Stimulated activated CD8-positive, alpha-beta memory T cell treated with anti-CD3 and anti-CD28 coated beads, Interleukin-12 subunit alpha, Interleukin-12 subunit beta, amount 100 ng/mL, for 24 hours (primary cell): Measurements from ENCODE around the gene MS4A1.
"Not testable (repeated sequence)": the region's sequence is repeated elsewhere in the genome, so short reads cannot be mapped to it uniquely, and the experiment has no call there.

Source experiments
- DNase-seq: peaks from one replicate; pipeline ENCODE4 v3.0.0-alpha.2; 2020; ENCODE audit errors: extremely low read depth

Gene MS4A1

DNA sequence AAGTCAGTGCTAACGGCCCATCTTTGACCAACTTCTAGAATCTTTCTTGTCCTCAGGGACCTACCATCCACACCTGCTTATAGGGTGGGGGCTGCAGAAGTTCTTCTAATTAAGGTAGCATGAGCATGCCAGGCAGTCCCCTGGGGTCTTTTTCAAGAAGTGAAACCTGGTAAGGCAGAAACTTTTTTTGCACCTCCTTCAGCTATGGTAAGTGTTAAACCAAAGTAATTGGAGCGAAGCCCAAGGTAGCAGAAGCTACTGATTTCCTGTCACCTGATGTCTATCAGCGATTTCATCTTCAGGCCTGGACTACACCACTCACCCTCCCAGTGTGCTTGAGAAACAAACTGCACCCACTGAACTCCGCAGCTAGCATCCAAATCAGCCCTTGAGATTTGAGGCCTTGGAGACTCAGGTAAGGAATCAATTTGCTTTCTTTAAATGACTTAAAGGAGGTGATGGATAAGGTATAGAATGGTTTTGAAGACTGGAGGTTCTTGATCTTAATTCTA lies at the start of gene MS4A1:
TSS of gene MS4A1 (plus strand) at position 317 of the 512 bp plus-strand sequence. CDS start 6,528 bp downstream, outside the sequence.
- DNase-seq = no peak

DNA sequence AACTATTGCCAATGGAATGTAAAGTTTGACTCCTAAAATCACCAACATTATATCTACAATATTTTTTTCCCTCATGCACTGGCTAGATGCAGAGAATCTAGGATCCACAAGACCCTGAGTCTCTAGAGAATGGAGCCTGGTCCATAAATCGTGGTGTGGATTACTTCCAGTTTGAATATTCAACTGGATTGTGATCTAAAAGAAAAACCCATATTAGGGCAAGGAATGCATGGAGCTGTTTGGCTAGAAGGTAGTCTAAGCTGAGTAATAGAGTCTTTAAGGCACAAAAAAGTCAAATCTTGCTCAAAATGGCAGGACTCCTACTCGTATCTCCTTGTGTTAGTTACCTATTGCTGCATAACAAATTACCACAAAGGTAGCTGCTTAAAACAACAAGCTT lies 35.6 kb upstream of the MS4A1 start:
- no peak for DNase-seq

DNA sequence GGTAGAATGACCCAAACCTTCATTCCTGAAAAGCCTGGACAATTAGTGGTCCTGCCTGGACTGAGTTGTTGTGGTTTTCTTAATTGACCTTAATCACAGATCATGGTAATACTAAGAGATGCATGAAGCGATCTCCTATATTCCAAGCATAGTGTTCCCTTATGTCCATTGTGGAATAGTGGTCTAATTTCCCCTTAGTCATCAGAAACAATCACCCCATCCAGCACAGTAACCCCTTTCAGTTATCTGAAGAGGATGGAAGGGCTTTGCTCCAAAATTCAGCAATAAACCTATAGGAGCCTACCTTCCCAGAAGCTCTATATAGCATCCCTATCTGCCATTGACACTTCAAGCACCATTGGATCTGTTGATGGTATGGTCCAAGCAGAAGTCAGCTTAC lies 33.0 kb upstream of the MS4A1 start:
- DNase-seq = no peak

DNA sequence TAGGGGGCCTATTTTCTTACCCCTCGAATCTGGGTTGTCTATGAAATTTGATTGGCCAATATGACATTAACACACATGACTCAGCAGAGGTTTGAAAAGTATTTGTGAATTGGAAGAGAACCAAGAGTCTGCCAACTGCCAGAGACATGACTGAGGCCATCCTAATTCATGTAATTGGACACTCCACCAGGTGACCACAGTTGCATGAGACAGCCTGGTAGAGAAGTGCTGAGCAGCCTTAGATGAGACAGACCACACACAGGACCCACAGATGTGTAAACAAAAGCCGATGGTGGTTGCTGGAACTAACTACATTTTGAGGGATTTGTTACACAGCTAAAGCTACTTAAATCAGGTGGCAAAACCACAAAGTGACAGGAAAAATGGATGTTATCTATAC lies 27.1 kb upstream of the MS4A1 start:
- no peak for DNase-seq

DNA sequence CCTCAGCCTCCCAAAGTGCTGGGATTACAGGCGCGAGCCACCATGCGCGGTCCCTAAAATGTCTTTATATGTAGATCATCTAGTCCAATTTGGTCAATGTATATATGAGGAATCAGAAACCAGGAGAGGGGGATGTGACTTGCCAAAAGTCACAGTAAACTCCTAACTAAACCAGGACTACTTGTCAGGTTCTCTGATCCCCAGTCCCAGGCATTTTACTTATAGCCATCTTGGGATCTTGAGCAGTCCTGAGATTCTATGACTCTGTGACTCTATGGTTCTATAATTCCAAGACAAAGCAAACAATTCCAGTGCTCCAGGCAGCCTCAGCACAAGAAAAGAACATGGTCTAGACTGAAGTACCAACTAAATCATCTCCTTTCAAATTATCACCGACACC lies 26.4 kb upstream of the MS4A1 start, which contains the start of gene MS4A5:
TSS of gene MS4A5 (plus strand) at position 301 of the 400 bp plus-strand sequence. CDS start 103 bp downstream, outside the sequence.
- no peak for DNase-seq

DNA sequence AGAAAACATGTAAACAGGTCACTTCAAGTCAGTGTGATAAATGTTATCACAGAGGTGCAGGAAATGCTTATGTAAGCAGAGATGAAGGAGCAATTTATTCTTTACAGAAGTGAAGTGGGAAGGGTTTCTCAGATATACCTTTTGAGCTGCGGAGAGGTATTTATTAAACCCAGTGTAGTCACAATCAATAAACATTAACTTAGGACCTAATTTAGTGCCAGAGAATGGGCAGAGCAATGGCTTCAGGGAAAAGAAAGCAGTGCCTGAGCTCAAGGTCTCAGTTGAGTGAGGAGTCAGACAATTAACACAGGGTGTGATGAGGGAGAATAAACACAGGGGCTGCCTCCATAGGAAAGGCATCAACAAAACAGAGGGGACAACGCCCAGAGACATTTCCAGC lies 24.4 kb upstream of the MS4A1 start:
- DNase-seq = no peak

DNA sequence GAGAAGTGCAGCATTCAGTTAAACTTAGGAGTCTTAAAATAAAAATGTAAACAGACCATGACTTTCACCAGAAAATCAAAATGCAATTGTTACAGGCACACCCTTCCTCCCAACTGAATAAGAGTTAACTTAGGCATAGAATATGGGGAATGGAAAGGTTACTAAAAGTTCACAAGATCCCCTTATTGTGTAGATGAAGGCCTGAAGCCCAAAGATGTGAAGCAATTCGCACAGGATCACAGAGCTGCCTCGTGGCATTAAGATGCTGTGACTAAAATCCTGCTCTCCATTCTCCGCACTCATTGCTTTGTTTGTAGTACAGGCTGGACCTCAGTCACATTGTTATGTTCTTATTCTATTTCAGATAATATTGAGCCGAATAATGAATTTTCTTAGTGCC lies 22.2 kb upstream of the MS4A1 start:
- DNase-seq = no peak

DNA sequence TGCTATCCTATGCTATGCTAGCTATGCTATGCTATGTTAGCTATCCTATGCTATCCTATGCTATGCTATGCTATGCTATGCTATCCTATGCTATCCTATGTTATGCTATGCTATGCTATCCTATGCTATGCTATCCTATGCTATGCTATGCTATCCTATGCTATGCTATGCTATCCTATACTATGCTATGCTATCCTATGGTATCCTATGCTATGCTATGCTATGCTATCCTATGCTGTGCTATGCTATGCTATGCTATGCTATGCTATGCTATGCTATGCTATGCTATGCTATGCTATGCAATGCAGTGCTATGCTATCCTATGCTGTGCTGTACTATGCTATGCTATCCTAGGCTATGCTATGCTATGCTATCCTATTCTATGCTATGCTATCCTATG lies 8.6 kb upstream of the MS4A1 start:
- DNase-seq = no peak

DNA sequence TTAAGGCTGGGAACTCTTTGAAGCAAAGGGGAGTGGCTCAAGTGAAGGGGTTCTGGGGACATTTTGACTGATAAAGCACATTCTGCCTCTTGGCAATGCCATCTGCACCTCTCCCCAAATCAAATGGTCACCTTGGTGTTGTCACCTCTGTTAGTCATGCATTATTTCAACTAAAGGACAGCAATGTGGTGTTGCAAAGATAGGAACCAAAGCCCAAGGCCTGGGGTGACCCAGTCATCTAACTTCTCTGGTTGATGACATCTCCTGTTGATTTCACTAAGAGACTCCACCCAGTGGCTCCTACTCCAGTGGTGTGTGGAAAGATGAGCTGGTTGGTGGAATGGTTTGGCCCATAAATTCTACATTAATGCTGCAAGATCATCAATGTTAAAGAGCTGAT lies 7.8 kb upstream of the MS4A1 start:
- no peak for DNase-seq

DNA sequence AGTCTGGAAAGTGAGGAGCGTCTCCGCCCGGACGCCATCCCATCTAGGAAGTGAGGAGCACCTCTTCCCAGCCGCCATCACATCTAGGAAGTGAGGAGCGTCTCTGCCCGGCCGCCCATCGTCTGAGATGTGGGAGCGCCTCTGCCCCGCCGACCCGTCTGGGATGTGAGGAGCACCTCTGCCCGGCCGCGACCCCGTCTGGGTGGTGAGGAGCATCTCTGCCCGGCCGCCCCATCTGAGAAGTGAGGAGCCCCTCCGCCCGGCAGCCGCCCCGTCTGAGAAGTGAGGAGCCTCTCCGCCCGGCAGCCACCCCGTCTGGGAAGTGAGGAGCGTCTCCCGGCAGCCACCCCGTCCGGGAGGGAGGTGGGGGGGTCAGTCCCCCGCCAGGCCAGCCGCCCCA lies 4.5 kb upstream of the MS4A1 start:
- not testable (repeated sequence) for DNase-seq

DNA sequence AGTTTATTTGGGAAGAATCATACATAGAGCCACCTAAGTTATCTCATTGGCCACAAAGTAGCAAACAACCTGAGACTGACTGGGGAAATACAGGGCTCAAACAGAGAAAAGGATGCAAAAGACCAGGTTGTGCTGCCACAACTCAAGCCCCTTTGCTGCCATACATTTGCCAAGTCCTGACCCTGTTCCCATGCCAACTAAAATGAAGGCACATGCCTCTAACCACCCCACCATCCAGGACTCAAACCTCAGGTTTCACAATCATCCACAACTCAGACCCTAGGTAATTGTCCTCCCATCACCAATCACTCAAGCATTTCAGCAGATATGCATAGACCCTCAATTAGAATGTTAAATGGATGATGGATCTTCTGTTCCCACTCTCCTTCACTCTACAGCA lies 1.4 kb upstream of the MS4A1 start:
- no peak for DNase-seq

DNA sequence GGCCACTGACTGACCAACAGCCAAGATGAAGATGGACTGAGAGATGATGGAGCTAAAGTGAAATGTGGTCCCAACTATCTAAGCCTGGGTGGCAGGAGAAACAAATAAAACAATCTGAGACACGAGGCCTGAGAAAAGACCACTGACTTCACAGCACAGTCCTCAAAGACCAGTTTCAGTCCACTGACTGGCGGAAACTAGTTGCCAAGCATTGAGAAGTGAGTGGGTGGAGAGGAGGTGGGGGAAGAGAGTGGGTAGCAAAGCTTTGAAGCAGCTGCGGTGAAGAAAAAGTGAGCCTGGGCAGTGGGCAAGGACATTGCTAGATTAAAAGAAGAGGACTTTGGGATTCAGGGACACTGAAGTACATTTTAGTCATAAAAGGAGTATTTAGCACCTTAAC lies 1.9 kb downstream of the MS4A1 start:
- no peak for DNase-seq

DNA sequence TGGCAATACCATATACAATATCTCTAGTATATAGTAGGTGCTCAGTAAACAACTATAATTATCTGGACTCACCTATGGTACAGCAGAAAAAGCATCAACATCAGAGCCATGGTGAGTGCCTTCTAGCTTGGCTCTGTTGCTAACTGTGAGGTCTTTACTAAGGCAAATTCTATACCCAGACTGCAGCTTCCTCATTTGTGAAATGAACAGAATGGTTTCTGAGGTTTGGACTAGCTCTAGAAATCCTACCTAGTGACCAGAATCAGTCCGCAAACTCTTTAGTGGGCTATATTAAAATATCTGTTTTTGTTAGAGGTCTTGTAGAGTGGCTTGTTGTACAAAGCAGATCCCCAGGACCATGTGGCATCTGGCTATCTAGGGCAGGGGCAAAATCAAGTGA lies 3.7 kb downstream of the MS4A1 start:
- no peak for DNase-seq

DNA sequence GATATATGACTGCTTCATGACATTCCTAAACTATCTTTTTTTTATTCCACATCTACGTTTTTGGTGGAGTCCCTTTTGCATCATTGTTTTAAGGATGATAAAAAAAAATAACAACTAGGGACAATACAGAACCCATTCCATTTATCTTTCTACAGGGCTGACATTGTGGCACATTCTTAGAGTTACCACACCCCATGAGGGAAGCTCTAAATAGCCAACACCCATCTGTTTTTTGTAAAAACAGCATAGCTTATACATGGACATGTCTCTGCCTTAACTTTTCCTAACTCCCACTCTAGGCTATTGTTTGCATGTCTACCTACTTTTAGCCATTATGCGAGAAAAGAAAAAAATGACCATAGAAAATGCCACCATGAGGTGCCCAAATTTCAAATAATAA lies 13.2 kb downstream of the MS4A1 start:
- DNase-seq = no peak

DNA sequence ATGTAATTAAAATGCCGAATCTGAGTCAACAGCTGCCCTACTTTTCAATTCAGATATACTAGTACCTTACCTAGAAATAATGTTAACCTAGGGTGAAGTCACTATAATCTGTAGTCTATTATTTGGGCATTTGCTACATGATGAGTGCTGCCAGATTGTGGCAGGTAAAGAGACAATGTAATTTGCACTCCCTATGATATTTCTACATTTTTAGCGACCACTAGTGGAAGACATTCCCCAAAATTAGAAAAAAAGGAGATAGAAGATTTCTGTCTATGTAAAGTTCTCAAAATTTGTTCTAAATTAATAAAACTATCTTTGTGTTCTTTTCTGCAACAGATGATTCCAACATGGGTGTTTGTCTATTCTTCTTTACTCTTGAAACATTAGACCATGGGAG lies 14.1 kb downstream of the MS4A1 start:
- no peak for DNase-seq

DNA sequence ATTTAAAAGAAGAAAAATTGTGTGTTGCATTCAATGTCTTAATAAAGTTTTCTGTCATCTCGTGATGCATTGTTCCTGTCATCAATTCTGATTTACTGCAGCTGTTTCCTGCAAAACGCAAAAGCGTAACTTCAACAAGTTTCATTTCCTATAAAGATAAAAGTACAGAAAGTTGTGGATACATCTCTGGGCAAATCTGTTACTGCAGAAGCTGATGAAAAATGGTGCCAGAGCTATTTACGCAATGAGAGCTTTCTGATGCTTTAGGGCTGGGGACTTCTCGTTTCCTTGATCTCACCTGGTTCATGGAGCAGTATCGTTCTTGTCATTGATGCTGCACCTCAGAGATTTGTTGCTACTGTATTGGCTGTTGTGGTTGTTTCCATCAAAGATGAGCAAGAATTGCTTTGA lies 21.4 kb downstream of the MS4A1 start:
- DNase-seq = no peak

DNA sequence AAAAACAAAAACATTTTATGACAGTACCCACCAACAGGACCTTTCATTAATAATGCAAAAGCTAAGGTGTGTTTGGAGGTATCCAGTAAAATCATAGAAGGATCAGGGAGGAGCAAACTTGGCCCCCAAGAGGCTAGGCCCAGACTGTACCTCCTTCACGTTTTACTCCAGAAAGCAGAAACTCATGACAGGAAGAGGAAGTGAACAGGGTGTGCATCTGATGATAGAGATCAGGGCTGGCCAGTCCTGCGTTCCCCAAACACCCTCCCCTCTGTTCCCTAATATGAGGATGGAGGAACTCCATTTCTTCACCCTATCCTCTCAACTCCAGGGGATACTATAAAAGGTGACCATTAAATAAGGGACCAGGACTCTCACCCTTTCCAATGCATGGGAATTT lies 26.7 kb downstream of the MS4A1 start:
- DNase-seq = no peak

DNA sequence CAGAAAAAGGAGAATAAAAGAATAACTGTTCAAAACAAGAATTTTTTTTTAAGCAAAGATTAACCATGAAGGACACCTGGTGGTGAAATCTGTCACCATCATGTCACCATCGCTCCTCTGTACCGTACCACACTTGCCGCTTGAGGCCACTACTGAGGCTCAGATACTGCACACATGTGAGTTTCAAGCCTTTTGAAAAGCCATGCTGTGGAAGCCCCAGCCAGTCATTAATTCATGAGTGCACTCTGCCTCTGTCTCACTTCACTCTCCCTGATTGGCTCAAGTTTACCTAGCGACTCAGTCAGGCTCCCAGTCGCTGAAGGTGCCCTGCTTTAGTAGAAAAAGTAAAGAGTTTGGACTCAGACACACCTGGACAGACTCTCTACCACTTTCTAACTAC lies 30.3 kb downstream of the MS4A1 start:
- DNase-seq = no peak

DNA sequence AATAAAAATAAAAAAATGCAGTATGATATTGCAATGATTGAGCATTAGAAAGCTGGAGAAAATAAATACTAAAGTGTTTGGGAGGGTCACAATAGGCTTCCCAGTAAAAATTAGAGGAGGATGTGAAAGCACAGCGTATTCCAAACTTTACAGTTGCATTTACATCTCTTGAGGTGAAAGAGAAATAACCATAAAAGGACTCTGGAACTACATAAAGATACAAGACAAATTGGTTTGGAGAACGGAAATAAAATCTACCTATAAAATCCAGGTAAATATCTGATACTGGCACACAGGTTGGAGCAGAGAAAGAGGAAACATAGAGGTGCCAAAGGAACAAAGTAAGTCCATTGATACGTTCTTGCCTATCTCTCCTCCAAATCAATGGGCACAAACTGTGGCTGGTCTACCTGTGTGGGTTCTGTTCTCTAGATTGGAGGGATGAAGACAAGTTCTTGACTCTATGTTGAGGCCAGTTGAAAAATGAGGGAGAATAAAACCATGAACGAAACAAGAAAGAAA lies 36.9 kb downstream of the MS4A1 start, which contains the start of gene MS4A12:
TSS of gene MS4A12 (plus strand) at position 291 of the 522 bp plus-strand sequence. CDS start 4,541 bp downstream, outside the sequence.
- no peak for DNase-seq

DNA sequence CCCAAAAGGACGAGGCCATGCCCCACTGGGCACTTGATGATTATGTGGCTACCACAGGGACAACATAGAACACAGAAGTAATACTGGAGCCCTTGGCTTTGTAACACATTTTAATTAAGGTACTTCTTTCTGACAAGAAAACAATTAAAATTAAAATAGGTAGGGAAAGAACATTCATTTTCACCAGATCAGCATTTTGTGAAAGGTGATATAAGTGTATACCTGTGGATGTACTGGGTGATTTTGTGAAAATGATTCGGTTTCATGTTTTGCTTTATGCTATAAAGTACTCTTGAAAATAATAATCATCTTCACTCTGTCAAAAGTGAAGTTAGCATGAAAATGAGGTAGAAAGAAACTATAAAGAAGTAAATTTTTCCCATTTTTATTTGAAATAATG lies 37.8 kb downstream of the MS4A1 start:
- DNase-seq = no peak

DNA sequence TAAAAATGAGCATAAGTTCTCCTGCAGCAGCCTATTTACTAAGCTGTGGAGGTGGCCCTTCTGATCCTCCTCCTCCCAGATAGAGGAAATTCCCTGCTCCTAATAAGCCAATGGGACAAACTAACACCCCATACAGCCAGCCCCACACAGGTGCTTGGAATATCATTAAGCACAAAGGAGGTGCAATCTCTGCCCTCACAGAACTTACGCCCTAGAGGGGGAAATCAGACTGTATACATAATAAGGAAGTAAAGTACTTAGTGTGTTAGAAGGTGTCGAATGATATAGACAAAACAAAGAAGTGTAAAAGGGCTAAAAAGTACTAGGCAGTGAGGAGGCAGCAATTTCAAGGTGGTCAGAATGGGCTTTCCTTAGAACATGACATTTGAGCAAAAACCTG lies 42.8 kb downstream of the MS4A1 start:
- DNase-seq = no peak

DNA sequence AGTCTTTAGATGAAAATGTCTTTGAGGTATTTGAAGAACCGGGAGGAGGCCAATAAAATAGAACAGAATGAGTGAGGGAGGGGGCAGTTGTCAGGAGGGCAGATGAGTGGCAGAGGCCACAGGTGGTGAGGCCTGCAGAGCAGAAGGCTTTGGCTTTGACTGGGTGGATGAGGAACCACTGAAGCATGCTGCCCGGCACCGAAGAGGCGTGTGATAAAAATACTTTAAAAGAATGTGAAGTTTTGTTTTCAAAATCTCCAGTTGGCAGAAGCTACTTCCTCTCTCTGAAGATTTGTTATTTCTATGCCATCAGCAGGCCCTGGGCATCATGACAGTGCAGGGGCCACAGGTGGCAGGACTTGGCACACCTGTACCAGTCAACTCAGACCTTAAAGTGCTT lies 43.2 kb downstream of the MS4A1 start:
- DNase-seq = no peak

DNA sequence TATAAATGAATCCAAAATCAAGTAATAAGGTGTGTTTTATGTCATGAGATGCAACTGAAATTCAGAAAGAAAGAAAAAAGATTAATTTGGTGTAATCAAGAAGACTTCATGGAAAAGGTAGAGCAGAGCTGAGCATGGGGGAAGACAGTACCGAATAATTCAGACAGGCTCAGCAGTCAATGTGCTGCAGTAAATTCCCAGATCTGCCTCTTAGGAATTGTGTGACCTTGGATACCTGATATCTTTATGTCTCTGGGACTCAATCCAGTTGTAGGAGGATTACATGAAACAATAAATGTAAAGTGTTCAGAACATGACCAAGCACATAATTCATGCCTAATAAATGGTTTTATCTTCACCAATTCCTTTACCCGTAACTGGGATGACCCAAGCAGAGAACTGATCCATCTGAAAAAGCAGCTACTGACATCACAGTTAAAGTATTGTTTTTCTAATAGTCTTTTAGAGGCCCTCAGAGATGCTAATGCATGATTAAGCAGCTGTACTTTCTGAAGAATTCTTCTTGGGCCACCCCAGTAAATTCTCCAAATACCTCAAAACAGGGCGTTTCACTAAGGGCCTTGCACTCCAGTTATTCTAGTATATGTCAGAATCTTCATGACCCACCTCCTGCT lies 44.7 kb downstream of the MS4A1 start:
- no peak for DNase-seq
